HEK293 (cell line): ENCODE data around the gene IRF6.

Experiments used
- CTCF ChIA-PET: fragments of 350-600 bp; formaldehyde crosslinking; extraction: SDS; loops from one replicate; lab custom pipeline; 2021; ENCODE audit warnings: antibody characterized with exemption; lab: Yijun Ruan, JAX
- POLR2A ChIA-PET: fragments of 300-600 bp; formaldehyde crosslinking; extraction: SDS; loops from one replicate; lab custom pipeline; 2020; ENCODE audit warnings: antibody characterized with exemption, inconsistent platforms; lab: Yijun Ruan, JAX
- H3K27ac ChIP-seq: fragments of 200-500 bp; sonication (Bioruptor generic); 2 replicates; pipeline ENCODE4 v1.5.1; 2014; ENCODE audit warnings: low read depth, low read length, control low read depth, inconsistent platforms; ENCODE audit errors: extremely low read depth
- H3K36me3 ChIP-seq, 2 experiments: fragments of 200-500 bp in 1 of 2; sonication (Bioruptor generic) in 1 of 2; 1 replicate in 1 of 2; 2 replicates in 1 of 2; pipeline ENCODE4 v1.5.1; 2014 to 2017; ENCODE audit warnings: inconsistent platforms in 2 of 2, low read length in 2 of 2; ENCODE audit not compliant: control insufficient read depth in 2 of 2, insufficient read depth in 1 of 2
- H3K4me1 ChIP-seq: fragments of 200-500 bp; sonication (Bioruptor generic); 2 replicates; pipeline ENCODE4 v1.5.1; 2014; ENCODE audit warnings: mild to moderate bottlenecking, low read length, inconsistent platforms; ENCODE audit not compliant: control insufficient read depth, insufficient read depth
- H3K4me3 ChIP-seq: 2 replicates; pipeline ENCODE4 v1.5.1; 2011; ENCODE audit warnings: low read depth, mild to moderate bottlenecking, control low read depth, low read length, moderate library complexity
- H3K9me3 ChIP-seq: fragments of 200-500 bp; sonication (Bioruptor generic); 2 replicates; pipeline ENCODE4 v1.5.1; 2014; ENCODE audit warnings: low read depth, low read length, inconsistent platforms; ENCODE audit not compliant: control insufficient read depth, insufficient read depth
- BCL11A ChIP-seq: fragments of 450-650 bp; formaldehyde crosslinking; IDR thresholded peaks from 2 replicates; pipeline ENCODE4 v1.5.1; 2016; ENCODE audit warnings: low read depth, missing biosample characterization, missing genetic modification characterization
- KLF7 ChIP-seq: fragments of 450-650 bp; formaldehyde crosslinking; IDR thresholded peaks from 2 replicates; pipeline ENCODE4 v1.5.1; 2016; ENCODE audit warnings: missing biosample characterization, missing genetic modification characterization, borderline replicate concordance
- KLF8 ChIP-seq: fragments of 450-650 bp; formaldehyde crosslinking; IDR thresholded peaks from 2 replicates; pipeline ENCODE4 v1.5.1; 2016; ENCODE audit warnings: missing biosample characterization, missing genetic modification characterization
- MEIS1 ChIP-seq: sonication (generic); formaldehyde crosslinking; IDR thresholded peaks from 2 replicates; pipeline ENCODE4 v1.8.1; 2022; ENCODE audit warnings: missing genetic modification reagents, mild to moderate bottlenecking, borderline replicate concordance
- OSR2 ChIP-seq: fragments of 450-650 bp; formaldehyde crosslinking; IDR thresholded peaks from 2 replicates; pipeline ENCODE4 v1.5.1; 2016; ENCODE audit warnings: missing biosample characterization, missing genetic modification characterization
- SP3 ChIP-seq: fragments of 450-650 bp; formaldehyde crosslinking; IDR thresholded peaks from 2 replicates; pipeline ENCODE4 v1.5.1; 2016; ENCODE audit warnings: missing biosample characterization, missing genetic modification characterization
- ZBTB17 ChIP-seq: fragments of 450-650 bp; formaldehyde crosslinking; IDR thresholded peaks from 2 replicates; pipeline ENCODE4 v1.5.1; 2016; ENCODE audit warnings: missing biosample characterization, missing genetic modification characterization
- ZBTB48 ChIP-seq: fragments of 450-650 bp; formaldehyde crosslinking; IDR thresholded peaks from 2 replicates; pipeline ENCODE4 v1.5.1; 2016; ENCODE audit warnings: missing biosample characterization, missing genetic modification characterization
- ZEB2 ChIP-seq: fragments of 450-650 bp; formaldehyde crosslinking; IDR thresholded peaks from 2 replicates; pipeline ENCODE4 v1.5.1; 2016; ENCODE audit warnings: missing biosample characterization, missing genetic modification characterization
- ZFP37 ChIP-seq: fragments of 450-650 bp; formaldehyde crosslinking; IDR thresholded peaks from 2 replicates; pipeline ENCODE4 v1.5.1; 2016; ENCODE audit warnings: missing biosample characterization, missing genetic modification characterization
- ZFP69B ChIP-seq: fragments of 450-650 bp; formaldehyde crosslinking; IDR thresholded peaks from 2 replicates; pipeline ENCODE4 v1.5.1; 2016; ENCODE audit warnings: missing biosample characterization, missing genetic modification characterization
- ZNF133 ChIP-seq: fragments of 450-650 bp; formaldehyde crosslinking; IDR thresholded peaks from 2 replicates; pipeline ENCODE4 v1.5.1; 2016; ENCODE audit warnings: missing biosample characterization, missing genetic modification characterization
- ZNF2 ChIP-seq: fragments of 450-650 bp; formaldehyde crosslinking; IDR thresholded peaks from 2 replicates; pipeline ENCODE4 v1.5.1; 2016; ENCODE audit warnings: missing biosample characterization, missing genetic modification characterization
- ZNF211 ChIP-seq: fragments of 450-650 bp; formaldehyde crosslinking; IDR thresholded peaks from 2 replicates; pipeline ENCODE4 v1.5.1; 2016; ENCODE audit warnings: low read depth, missing biosample characterization, missing genetic modification characterization
- ZNF214 ChIP-seq: fragments of 450-650 bp; formaldehyde crosslinking; IDR thresholded peaks from 2 replicates; pipeline ENCODE4 v1.5.1; 2017; ENCODE audit warnings: missing biosample characterization, mild to moderate bottlenecking, missing genetic modification characterization, borderline replicate concordance
- ZNF335 ChIP-seq: fragments of 450-650 bp; formaldehyde crosslinking; conservative IDR thresholded peaks from 2 replicates; pipeline ENCODE4 v1.5.1; 2016; ENCODE audit warnings: missing biosample characterization, missing genetic modification characterization
- ZNF366 ChIP-seq: fragments of 450-650 bp; formaldehyde crosslinking; conservative IDR thresholded peaks from 2 replicates; pipeline ENCODE4 v1.5.1; 2016; ENCODE audit warnings: missing biosample characterization, missing genetic modification characterization
- ZNF426 ChIP-seq: fragments of 450-650 bp; formaldehyde crosslinking; IDR thresholded peaks from 2 replicates; pipeline ENCODE4 v1.5.1; 2017; ENCODE audit warnings: missing biosample characterization, missing genetic modification characterization, mild to moderate bottlenecking, inconsistent platforms, moderate library complexity
- ZNF473 ChIP-seq: fragments of 450-650 bp; formaldehyde crosslinking; IDR thresholded peaks from 2 replicates; pipeline ENCODE4 v1.5.1; 2017; ENCODE audit warnings: missing biosample characterization, missing genetic modification characterization
- ZNF501 ChIP-seq: fragments of 450-650 bp; formaldehyde crosslinking; IDR thresholded peaks from 2 replicates; pipeline ENCODE4 v1.5.1; 2016; ENCODE audit warnings: missing biosample characterization, missing genetic modification characterization
- ZNF521 ChIP-seq: fragments of 450-650 bp; formaldehyde crosslinking; IDR thresholded peaks from 2 replicates; pipeline ENCODE4 v1.5.1; 2017; ENCODE audit warnings: missing biosample characterization, mild to moderate bottlenecking, missing genetic modification characterization
- ZNF544 ChIP-seq: fragments of 450-650 bp; formaldehyde crosslinking; IDR thresholded peaks from 2 replicates; pipeline ENCODE4 v1.5.0; 2017; ENCODE audit warnings: missing biosample characterization, missing genetic modification characterization
- ZNF558 ChIP-seq: fragments of 450-650 bp; formaldehyde crosslinking; IDR thresholded peaks from 2 replicates; pipeline ENCODE4 v1.5.1; 2016; ENCODE audit warnings: missing biosample characterization, missing genetic modification characterization
- ZNF561 ChIP-seq: fragments of 450-650 bp; IDR thresholded peaks from 2 replicates; pipeline ENCODE4 v1.5.1; 2018; ENCODE audit warnings: missing biosample characterization, missing genetic modification characterization, borderline replicate concordance
- ZNF600 ChIP-seq: fragments of 450-650 bp; formaldehyde crosslinking; IDR thresholded peaks from 2 replicates; pipeline ENCODE4 v1.5.1; 2016; ENCODE audit warnings: missing biosample characterization, missing genetic modification characterization
- ZNF626 ChIP-seq: fragments of 450-650 bp; sonication (Bioruptor Pico); formaldehyde crosslinking; IDR thresholded peaks from 2 replicates; pipeline ENCODE4 v1.5.1; 2018; ENCODE audit warnings: missing biosample characterization, missing genetic modification characterization, inconsistent platforms
- ZNF777 ChIP-seq: fragments of 450-650 bp; formaldehyde crosslinking; IDR thresholded peaks from 2 replicates; pipeline ENCODE4 v1.5.1; 2017; ENCODE audit warnings: missing biosample characterization, missing genetic modification characterization, borderline replicate concordance
- ZXDB ChIP-seq: fragments of 450-650 bp; formaldehyde crosslinking; IDR thresholded peaks from 2 replicates; pipeline ENCODE4 v1.5.1; 2016; ENCODE audit warnings: missing biosample characterization, missing genetic modification characterization
- TF ChIP-seq, protein P1 (sequence below): fragments of 450-650 bp; formaldehyde crosslinking; IDR thresholded peaks from 2 replicates; pipeline ENCODE4 v1.5.1; 2016; ENCODE audit warnings: missing biosample characterization, missing genetic modification characterization
- TF ChIP-seq, protein P2 (sequence below): fragments of 450-650 bp; formaldehyde crosslinking; IDR thresholded peaks from 2 replicates; pipeline ENCODE4 v1.5.1; 2016; ENCODE audit warnings: missing biosample characterization, missing genetic modification characterization
- TF ChIP-seq, protein P3 (sequence below): fragments of 450-650 bp; formaldehyde crosslinking; IDR thresholded peaks from 2 replicates; pipeline ENCODE4 v1.5.1; 2016; ENCODE audit warnings: missing biosample characterization, missing genetic modification characterization

The IRF6 gene

GRCh38 chr1:209805875-209806760 is at the start of gene IRF6:
Gene IRF6, minus strand, starts transcription at chr1:209806142. Its CDS starts 4,729 bp downstream, at chr1:209801413.
- Histone ChIP-seq H3K4me3 (peak within 1 kb of the TSS; percentile 85), H3K4me1 (peaks cover 19% of the 10 kb centered on the region), H3K9me3 (no peaks in the 10 kb centered on the region), H3K36me3 (no peaks in the 10 kb centered on the region), H3K27ac (peak within 1 kb of the TSS; percentile 78)
- ChIA-PET POLR2A (interaction anchor here (0.7 to 4.1 kb wide), 6 partner anchors 9 to 59 kb away, joined by 3 to 21 read pairs (median 12); partner anchors contain the start of genes C1orf74 and UTP25), CTCF (interaction anchor here (1.1 to 7.5 kb wide), 3 partner anchors 9 to 58 kb away, joined by 4 to 111 read pairs (median 4); no protein-coding TSS in a partner anchor)
- TF ChIP-seq ZNF473 (tag by site-specific recombination) (no peak), ZEB2 (tag by site-specific recombination) (peak; percentile 84), ZBTB48 (no peak), ZBTB17 (peak; percentile 57), ZFP69B (peak; percentile 40; the same call in 1 of the 2 replicates), ZNF777 (tag by site-specific recombination) (no peak), SP3 (tag by site-specific recombination) (peak; percentile 48; the same call in 1 of the 2 replicates), ZNF426 (tag by site-specific recombination) (no peak), ZNF501 (peak; percentile 87; the same call in 1 of the 2 replicates), MEIS1 (CRISPR knock-in tag) (no peak), OSR2 (no peak), ZNF335 (0 out of 2 replicates have a peak, but pooled peaks have one; percentile 15), ZNF626 (no peak), ZNF133 (tag by site-specific recombination) (no peak), ZNF521 (tag by site-specific recombination) (no peak), ZFP37 (tag by site-specific recombination) (peak; percentile 77; the same call in 1 of the 2 replicates), KLF8 (tag by site-specific recombination) (peak; percentile 43; the same call in 1 of the 2 replicates), ZNF2 (tag by site-specific recombination) (peak; percentile 70), ZNF600 (tag by site-specific recombination) (0 out of 2 replicates have a peak, but pooled peaks have one; percentile 22), ZNF561 (0 out of 2 replicates have a peak, but pooled peaks have one; percentile 33), KLF7 (tag by site-specific recombination) (no peak), ZXDB (tag by site-specific recombination) (peak; percentile 68), ZNF211 (tag by site-specific recombination) (no peak), ZNF558 (tag by site-specific recombination) (no peak), ZNF544 (tag by site-specific recombination) (no peak), BCL11A (tag by site-specific recombination) (no peak), ZNF214 (tag by site-specific recombination) (no peak), ZNF366 (tag by site-specific recombination) (peak; percentile 41; the same call in 1 of the 2 replicates)
- TF ChIP-seq, protein P1, sequence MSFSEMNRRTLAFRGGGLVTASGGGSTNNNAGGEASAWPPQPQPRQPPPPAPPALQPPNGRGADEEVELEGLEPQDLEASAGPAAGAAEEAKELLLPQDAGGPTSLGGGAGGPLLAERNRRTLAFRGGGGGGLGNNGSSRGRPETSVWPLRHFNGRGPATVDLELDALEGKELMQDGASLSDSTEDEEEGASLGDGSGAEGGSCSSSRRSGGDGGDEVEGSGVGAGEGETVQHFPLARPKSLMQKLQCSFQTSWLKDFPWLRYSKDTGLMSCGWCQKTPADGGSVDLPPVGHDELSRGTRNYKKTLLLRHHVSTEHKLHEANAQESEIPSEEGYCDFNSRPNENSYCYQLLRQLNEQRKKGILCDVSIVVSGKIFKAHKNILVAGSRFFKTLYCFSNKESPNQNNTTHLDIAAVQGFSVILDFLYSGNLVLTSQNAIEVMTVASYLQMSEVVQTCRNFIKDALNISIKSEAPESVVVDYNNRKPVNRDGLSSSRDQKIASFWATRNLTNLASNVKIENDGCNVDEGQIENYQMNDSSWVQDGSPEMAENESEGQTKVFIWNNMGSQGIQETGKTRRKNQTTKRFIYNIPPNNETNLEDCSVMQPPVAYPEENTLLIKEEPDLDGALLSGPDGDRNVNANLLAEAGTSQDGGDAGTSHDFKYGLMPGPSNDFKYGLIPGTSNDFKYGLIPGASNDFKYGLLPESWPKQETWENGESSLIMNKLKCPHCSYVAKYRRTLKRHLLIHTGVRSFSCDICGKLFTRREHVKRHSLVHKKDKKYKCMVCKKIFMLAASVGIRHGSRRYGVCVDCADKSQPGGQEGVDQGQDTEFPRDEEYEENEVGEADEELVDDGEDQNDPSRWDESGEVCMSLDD (tag by site-specific recombination): no peak
- TF ChIP-seq, protein P2, sequence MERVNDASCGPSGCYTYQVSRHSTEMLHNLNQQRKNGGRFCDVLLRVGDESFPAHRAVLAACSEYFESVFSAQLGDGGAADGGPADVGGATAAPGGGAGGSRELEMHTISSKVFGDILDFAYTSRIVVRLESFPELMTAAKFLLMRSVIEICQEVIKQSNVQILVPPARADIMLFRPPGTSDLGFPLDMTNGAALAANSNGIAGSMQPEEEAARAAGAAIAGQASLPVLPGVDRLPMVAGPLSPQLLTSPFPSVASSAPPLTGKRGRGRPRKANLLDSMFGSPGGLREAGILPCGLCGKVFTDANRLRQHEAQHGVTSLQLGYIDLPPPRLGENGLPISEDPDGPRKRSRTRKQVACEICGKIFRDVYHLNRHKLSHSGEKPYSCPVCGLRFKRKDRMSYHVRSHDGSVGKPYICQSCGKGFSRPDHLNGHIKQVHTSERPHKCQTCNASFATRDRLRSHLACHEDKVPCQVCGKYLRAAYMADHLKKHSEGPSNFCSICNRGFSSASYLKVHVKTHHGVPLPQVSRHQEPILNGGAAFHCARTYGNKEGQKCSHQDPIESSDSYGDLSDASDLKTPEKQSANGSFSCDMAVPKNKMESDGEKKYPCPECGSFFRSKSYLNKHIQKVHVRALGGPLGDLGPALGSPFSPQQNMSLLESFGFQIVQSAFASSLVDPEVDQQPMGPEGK (tag by site-specific recombination): no peak
- TF ChIP-seq, protein P3, sequence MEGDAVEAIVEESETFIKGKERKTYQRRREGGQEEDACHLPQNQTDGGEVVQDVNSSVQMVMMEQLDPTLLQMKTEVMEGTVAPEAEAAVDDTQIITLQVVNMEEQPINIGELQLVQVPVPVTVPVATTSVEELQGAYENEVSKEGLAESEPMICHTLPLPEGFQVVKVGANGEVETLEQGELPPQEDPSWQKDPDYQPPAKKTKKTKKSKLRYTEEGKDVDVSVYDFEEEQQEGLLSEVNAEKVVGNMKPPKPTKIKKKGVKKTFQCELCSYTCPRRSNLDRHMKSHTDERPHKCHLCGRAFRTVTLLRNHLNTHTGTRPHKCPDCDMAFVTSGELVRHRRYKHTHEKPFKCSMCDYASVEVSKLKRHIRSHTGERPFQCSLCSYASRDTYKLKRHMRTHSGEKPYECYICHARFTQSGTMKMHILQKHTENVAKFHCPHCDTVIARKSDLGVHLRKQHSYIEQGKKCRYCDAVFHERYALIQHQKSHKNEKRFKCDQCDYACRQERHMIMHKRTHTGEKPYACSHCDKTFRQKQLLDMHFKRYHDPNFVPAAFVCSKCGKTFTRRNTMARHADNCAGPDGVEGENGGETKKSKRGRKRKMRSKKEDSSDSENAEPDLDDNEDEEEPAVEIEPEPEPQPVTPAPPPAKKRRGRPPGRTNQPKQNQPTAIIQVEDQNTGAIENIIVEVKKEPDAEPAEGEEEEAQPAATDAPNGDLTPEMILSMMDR (tag by site-specific recombination): no peak
